Thoracic aorta (tissue), 2 donors: ENCODE measurements around the gene ZNF385B. TPM values are rescaled to one million over a fixed set of nuclear protein-coding genes. Genes with fewer than 3 reads are reported as not detected.

ENCODE experiments used
- ATAC-seq: fragments of 150-250 bp; one replicate; pipeline ENCODE4 v1.8.0; 2017; ENCODE audit warnings: low read depth; ENCODE audit not compliant: insufficient number of reproducible peaks, low FRiP score
- DNase-seq: peaks from one replicate; pipeline ENCODE4 v3.0.0-alpha.2; 2020; ENCODE audit warnings: low spot score
- H3K27ac ChIP-seq, 2 donors: fragments of 200-600 bp; sonication (generic); 1 replicate in 1 of 2; 2 replicates in 1 of 2; pipeline ENCODE4 v1.5.1; 2016; ENCODE audit warnings: mild to moderate bottlenecking in 2 of 2, moderate library complexity in 2 of 2
- H3K27me3 ChIP-seq: fragments of 200-600 bp; sonication (generic); replicated peaks from 2 replicates; pipeline ENCODE4 v1.6.0; 2016; ENCODE audit warnings: mild to moderate bottlenecking; ENCODE audit not compliant: insufficient read depth
- H3K36me3 ChIP-seq: fragments of 200-600 bp; sonication (generic); one replicate; pipeline ENCODE4 v1.5.1; 2016
- H3K4me1 ChIP-seq, 2 donors: fragments of 200-600 bp; sonication (generic); 1 replicate in 1 of 2; 2 replicates in 1 of 2; pipeline versions ENCODE4 v1.5.1 to v1.6.0; 2016; ENCODE audit warnings: low read depth in 2 of 2, mild to moderate bottlenecking in 1 of 2; ENCODE audit not compliant: control insufficient read depth in 1 of 2
- H3K4me3 ChIP-seq: fragments of 200-600 bp; sonication (generic); 2 replicates; pipeline ENCODE4 v1.5.1; 2016; ENCODE audit warnings: mild to moderate bottlenecking
- H3K9me3 ChIP-seq: fragments of 200-600 bp; sonication (generic); 2 replicates; pipeline ENCODE4 v1.5.1; 2016
- total RNA-seq, 2 donors: library from RNA; depleted of rRNA; stranded (reverse); fragments of >200 nt; gene quantifications; one replicate each; pipeline versions ENCODE4 v1.1.0 to v1.2.3, GENCODE V29; 2016
- TF ChIP-seq, protein P1 (sequence below): fragments of 200-600 bp; sonication (generic); IDR thresholded peaks from one replicate; pipeline ENCODE4 v1.5.1; 2019; ENCODE audit warnings: antibody characterized with exemption

Gene ZNF385B
- total RNA-seq, 2 donors from 2014 or later = 0.41 to 1.9 TPM

DNA sequence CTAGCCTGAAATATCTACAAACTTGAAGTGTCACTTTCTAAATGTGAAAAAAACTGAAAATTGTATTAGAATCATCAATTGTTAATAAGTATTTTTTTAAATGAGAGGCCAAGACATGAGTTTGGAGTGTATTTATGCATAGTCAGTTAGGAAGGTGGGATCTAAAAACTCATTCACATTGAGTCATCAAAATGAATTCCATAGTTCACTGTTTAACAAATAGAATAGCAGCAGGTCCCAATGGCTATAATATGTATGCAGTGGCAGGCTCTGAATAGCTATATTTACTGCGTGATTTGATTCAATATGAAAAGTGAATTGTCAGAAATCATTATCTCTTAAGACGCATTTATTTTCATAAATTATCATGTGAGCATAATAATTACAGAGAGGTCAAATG, 256.1 kb downstream of the ZNF385B start:
- Histone ChIP-seq H3K27me3 (no peaks in the 10 kb centered on the region), H3K27ac (no peak overlapping the region), H3K4me1 (no peaks in the 10 kb centered on the region), H3K4me3 (no peak overlapping the region), H3K36me3 (no peaks in the 10 kb centered on the region), H3K9me3 (no peaks in the 10 kb centered on the region)
- DNase-seq = no peak
- no peak for ATAC-seq
- TF ChIP-seq, protein P1, sequence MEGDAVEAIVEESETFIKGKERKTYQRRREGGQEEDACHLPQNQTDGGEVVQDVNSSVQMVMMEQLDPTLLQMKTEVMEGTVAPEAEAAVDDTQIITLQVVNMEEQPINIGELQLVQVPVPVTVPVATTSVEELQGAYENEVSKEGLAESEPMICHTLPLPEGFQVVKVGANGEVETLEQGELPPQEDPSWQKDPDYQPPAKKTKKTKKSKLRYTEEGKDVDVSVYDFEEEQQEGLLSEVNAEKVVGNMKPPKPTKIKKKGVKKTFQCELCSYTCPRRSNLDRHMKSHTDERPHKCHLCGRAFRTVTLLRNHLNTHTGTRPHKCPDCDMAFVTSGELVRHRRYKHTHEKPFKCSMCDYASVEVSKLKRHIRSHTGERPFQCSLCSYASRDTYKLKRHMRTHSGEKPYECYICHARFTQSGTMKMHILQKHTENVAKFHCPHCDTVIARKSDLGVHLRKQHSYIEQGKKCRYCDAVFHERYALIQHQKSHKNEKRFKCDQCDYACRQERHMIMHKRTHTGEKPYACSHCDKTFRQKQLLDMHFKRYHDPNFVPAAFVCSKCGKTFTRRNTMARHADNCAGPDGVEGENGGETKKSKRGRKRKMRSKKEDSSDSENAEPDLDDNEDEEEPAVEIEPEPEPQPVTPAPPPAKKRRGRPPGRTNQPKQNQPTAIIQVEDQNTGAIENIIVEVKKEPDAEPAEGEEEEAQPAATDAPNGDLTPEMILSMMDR = no peak

DNA sequence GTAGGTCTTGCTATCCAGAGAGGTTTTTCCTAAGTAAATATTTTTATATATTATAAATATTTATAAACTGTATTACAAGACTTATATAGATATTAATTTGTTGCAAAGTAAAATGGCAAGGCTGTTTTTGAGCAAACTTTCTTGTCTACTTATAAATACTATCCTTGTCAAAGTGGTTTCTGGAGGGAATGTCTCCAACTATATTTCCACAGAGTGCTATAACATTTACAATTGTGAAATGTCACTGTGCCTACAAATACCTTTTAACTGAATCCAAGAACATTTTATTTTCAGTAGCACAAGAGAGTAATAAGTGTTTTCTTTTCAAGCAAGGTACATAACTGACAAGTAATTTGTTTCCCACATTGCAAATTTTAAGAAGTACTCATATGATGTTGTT, 256.8 kb downstream of the ZNF385B start:
- no peaks in the 10 kb centered on the region for H3K36me3 ChIP-seq
- ATAC-seq = no peak
- no peaks in the 10 kb centered on the region for H3K9me3 ChIP-seq
- no peak for DNase-seq
- no peaks in the 10 kb centered on the region for H3K27me3 ChIP-seq
- no peaks in the 10 kb centered on the region for H3K4me1 ChIP-seq
- TF ChIP-seq, protein P1 = no peak
- H3K4me3 ChIP-seq = no peak overlapping the region
- no peak overlapping the region for H3K27ac ChIP-seq

- H3K36me3 ChIP-seq = no peaks in the 10 kb centered on the region
- ATAC-seq (no peak), DNase-seq (no peak)
- no peaks in the 10 kb centered on the region for H3K4me1 ChIP-seq
- TF ChIP-seq, protein P1 = no peak
- H3K27ac ChIP-seq = no peak overlapping the region
- no peak overlapping the region for H3K4me3 ChIP-seq
- no peaks in the 10 kb centered on the region for H3K27me3 ChIP-seq
- H3K9me3 ChIP-seq = no peaks in the 10 kb centered on the region
Measured at GRCh38 chr2:179602452-179602851, 259.0 kb downstream of the ZNF385B start.

- H3K9me3 ChIP-seq = no peaks in the 10 kb centered on the region
- no peaks in the 10 kb centered on the region for H3K27me3 ChIP-seq
- no peak overlapping the region for H3K27ac ChIP-seq
- H3K36me3 ChIP-seq = no peaks in the 10 kb centered on the region
- no peak for ATAC-seq
- peaks cover 0 to 3% of the 10 kb centered on the region in 2 donors for H3K4me1 ChIP-seq
- TF ChIP-seq, protein P1 = no peak
- H3K4me3 ChIP-seq = no peak overlapping the region
- no peak for DNase-seq
Measured at GRCh38 chr2:179596018-179596417, 265.4 kb downstream of the ZNF385B start.

GRCh38 chr2:179595284-179595683, 266.1 kb downstream of the ZNF385B start:
- Histone ChIP-seq H3K9me3 (no peaks in the 10 kb centered on the region), H3K27me3 (no peaks in the 10 kb centered on the region), H3K4me1 (peaks cover 0 to 3% of the 10 kb centered on the region in 2 donors), H3K4me3 (no peak overlapping the region), H3K36me3 (no peaks in the 10 kb centered on the region), H3K27ac (no peak overlapping the region)
- ATAC-seq = no peak
- no peak for DNase-seq
- TF ChIP-seq, protein P1 = no peak
